ENCODE measurements around the gene POU6F2.

The POU6F2 gene

GRCh38 chr7:39099146-39099545, 121.4 kb downstream of the POU6F2 start:
- Histone ChIP-seq H3K4me1 (no peaks in the 10 kb centered on the region), H3K27me3 (no peaks in the 10 kb centered on the region), H3K27ac (no peak overlapping the region), H3K9me3 (no peaks in the 10 kb centered on the region), H3K36me3 (no peaks in the 10 kb centered on the region), H3K4me3 (no peak overlapping the region)
- intact Hi-C loops (cut with DNase I; ENCODE audit: low total_unique reads) = no loop called here
- TF ChIP-seq CTCF (IDR thresholded peaks at IDR 0.05) = no peak
- no peak for DNase-seq

GRCh38 chr7:39100270-39100669, 122.6 kb downstream of the POU6F2 start:
- Histone ChIP-seq H3K36me3 (no peaks in the 10 kb centered on the region), H3K27me3 (no peaks in the 10 kb centered on the region), H3K27ac (no peak overlapping the region), H3K9me3 (no peaks in the 10 kb centered on the region), H3K4me3 (no peak overlapping the region), H3K4me1 (no peaks in the 10 kb centered on the region)
- intact Hi-C loops (cut with DNase I; ENCODE audit: low total_unique reads) = no loop called here
- DNase-seq = no peak
- TF ChIP-seq CTCF (IDR thresholded peaks at IDR 0.05) = no peak

- no peak for TF ChIP-seq CTCF (IDR thresholded peaks at IDR 0.05)
- Histone ChIP-seq H3K27ac (no peak overlapping the region), H3K4me1 (no peaks in the 10 kb centered on the region), H3K9me3 (no peaks in the 10 kb centered on the region), H3K27me3 (no peaks in the 10 kb centered on the region), H3K4me3 (no peak overlapping the region), H3K36me3 (no peaks in the 10 kb centered on the region)
- intact Hi-C loops (cut with DNase I; ENCODE audit: low total_unique reads) = no loop called here
- DNase-seq = no peak
Observed at GRCh38 chr7:39102234-39102633, 124.5 kb downstream of the POU6F2 start.

- H3K27ac ChIP-seq = no peak overlapping the region
- no peak overlapping the region for H3K4me3 ChIP-seq
- no peak for DNase-seq
- no peaks in the 10 kb centered on the region for H3K9me3 ChIP-seq
- no peaks in the 10 kb centered on the region for H3K36me3 ChIP-seq
- TF ChIP-seq CTCF (IDR thresholded peaks at IDR 0.05) = no peak
- no peaks in the 10 kb centered on the region for H3K27me3 ChIP-seq
- H3K4me1 ChIP-seq = no peaks in the 10 kb centered on the region
- intact Hi-C loops (cut with DNase I; ENCODE audit: low total_unique reads) = no loop called here
Observed at GRCh38 chr7:39105720-39106119, 128.0 kb downstream of the POU6F2 start.

- H3K4me3 ChIP-seq = no peak overlapping the region
- intact Hi-C loops (cut with DNase I; ENCODE audit: low total_unique reads) = no loop called here
- no peaks in the 10 kb centered on the region for H3K4me1 ChIP-seq
- no peak for DNase-seq
- H3K27me3 ChIP-seq = no peaks in the 10 kb centered on the region
- H3K9me3 ChIP-seq = no peaks in the 10 kb centered on the region
- no peak overlapping the region for H3K27ac ChIP-seq
- H3K36me3 ChIP-seq = no peaks in the 10 kb centered on the region
- no peak for TF ChIP-seq CTCF (IDR thresholded peaks at IDR 0.05)
Observed at GRCh38 chr7:39125846-39126245, 148.1 kb downstream of the POU6F2 start.

- no peak for DNase-seq
- Histone ChIP-seq H3K4me3 (no peak overlapping the region), H3K4me1 (no peaks in the 10 kb centered on the region), H3K27me3 (no peaks in the 10 kb centered on the region), H3K27ac (no peak overlapping the region), H3K36me3 (no peaks in the 10 kb centered on the region), H3K9me3 (no peaks in the 10 kb centered on the region)
- TF ChIP-seq CTCF (IDR thresholded peaks at IDR 0.05) = no peak
- intact Hi-C loops (cut with DNase I; ENCODE audit: low total_unique reads) = no loop called here
Observed at GRCh38 chr7:39127058-39127457, 149.3 kb downstream of the POU6F2 start.
